GM23338 (cell line): ENCODE data around the gene AQP6. TPM values are rescaled to one million over a fixed set of nuclear protein-coding genes. Genes with fewer than 3 reads are reported as not detected.
"Not testable (repeated sequence)": the region's sequence is repeated elsewhere in the genome, so short reads cannot be mapped to it uniquely, and the experiment has no call there.

ENCODE experiments used
- ATAC-seq: fragments of 200-7000 bp; cut with Tn5 transposase; 3 replicates; pipeline ENCODE4 v1.9.1; 2020
- DNase-seq: peaks from one replicate; pipeline ENCODE4 v3.0.0-alpha.2; 2015; ENCODE audit warnings: low spot score
- H2AFZ ChIP-seq: fragments of 200-600 bp; sonication (generic); 2 replicates; pipeline ENCODE4 v1.8.0; 2016; ENCODE audit warnings: antibody characterized with exemption, mild to moderate bottlenecking, moderate library complexity
- H3F3A ChIP-seq: fragments of 200-600 bp; sonication (generic); replicated peaks from 2 replicates; pipeline ENCODE4 v1.8.0; 2017; ENCODE audit warnings: antibody characterized with exemption, mixed run types, low read depth
- H3K27ac ChIP-seq: fragments of 200-600 bp; sonication (generic); 2 replicates; pipeline ENCODE4 v1.6.1; 2016; ENCODE audit warnings: low read depth
- H3K27me3 ChIP-seq: fragments of 200-600 bp; sonication (generic); 2 replicates; pipeline ENCODE4 v1.8.0; 2016; ENCODE audit warnings: mild to moderate bottlenecking, mixed run types, moderate library complexity; ENCODE audit not compliant: insufficient read depth
- H3K36me3 ChIP-seq: fragments of 200-600 bp; sonication (generic); 2 replicates; pipeline ENCODE4 v1.8.0; 2016; ENCODE audit warnings: mild to moderate bottlenecking; ENCODE audit not compliant: insufficient read depth
- H3K4me1 ChIP-seq: fragments of 200-600 bp; sonication (generic); 2 replicates; pipeline ENCODE4 v1.8.0; 2016; ENCODE audit warnings: mild to moderate bottlenecking, moderate library complexity; ENCODE audit not compliant: insufficient read depth
- H3K4me2 ChIP-seq: fragments of 200-600 bp; sonication (generic); 2 replicates; pipeline ENCODE4 v1.7.1; 2017; ENCODE audit warnings: mixed run types
- H3K4me3 ChIP-seq: fragments of 200-600 bp; sonication (generic); 2 replicates; pipeline ENCODE4 v1.6.1; 2016; ENCODE audit warnings: mixed run types
- H3K79me2 ChIP-seq: fragments of 200-600 bp; sonication (generic); replicated peaks from 2 replicates; pipeline ENCODE4 v1.8.0; 2017; ENCODE audit warnings: mild to moderate bottlenecking; ENCODE audit not compliant: insufficient read depth
- H3K9me2 ChIP-seq: fragments of 200-600 bp; sonication (generic); 2 replicates; pipeline ENCODE4 v1.8.0; 2017; ENCODE audit not compliant: insufficient read depth
- H4K20me1 ChIP-seq: fragments of 200-600 bp; sonication (generic); replicated peaks from 2 replicates; pipeline ENCODE4 v1.8.0; 2017; ENCODE audit warnings: mild to moderate bottlenecking; ENCODE audit not compliant: insufficient read depth
- H3K27ac Mint-ChIP-seq: 2 replicates; pipeline ENCODE4 v1.8.0; 2020; ENCODE audit warnings: inconsistent platforms, mild to moderate bottlenecking, moderate library complexity, mixed read lengths
- H3K27me3 Mint-ChIP-seq: 3 replicates; pipeline ENCODE4 v1.8.0; 2022; ENCODE audit warnings: low read depth, mild to moderate bottlenecking, moderate library complexity, mixed read lengths, inconsistent platforms; ENCODE audit not compliant: insufficient read depth, poor library complexity
- H3K36me3 Mint-ChIP-seq: 3 replicates; pipeline ENCODE4 v1.8.0; 2021; ENCODE audit warnings: low read depth, mild to moderate bottlenecking, inconsistent platforms, moderate library complexity, mixed read lengths
- H3K4me1 Mint-ChIP-seq: 3 replicates; pipeline ENCODE4 v1.8.0; 2020; ENCODE audit warnings: mild to moderate bottlenecking, inconsistent platforms, mixed read lengths
- H3K4me3 Mint-ChIP-seq: 3 replicates; pipeline ENCODE4 v1.8.0; 2021; ENCODE audit warnings: moderate library complexity, mild to moderate bottlenecking, inconsistent platforms, mixed read lengths
- H3K9me3 Mint-ChIP-seq: 3 replicates; pipeline ENCODE4 v1.8.0; 2020; ENCODE audit warnings: moderate library complexity, mild to moderate bottlenecking, inconsistent platforms, mixed read lengths
- CREB1 ChIP-seq: fragments of 250-450 bp; sonication (Bioruptor Pico); IDR thresholded peaks from 2 replicates; pipeline ENCODE4 v1.5.0; 2020; ENCODE audit warnings: low read depth, mild to moderate bottlenecking, moderate library complexity
- CTCF ChIP-seq, 2 experiments: fragments of 200-600 bp in 1 of 2; sonication (generic) in 1 of 2; conservative IDR thresholded peaks; 2 replicates each; pipeline versions ENCODE4 v1.5.1 to v1.6.1; 2016 to 2017; ENCODE audit warnings: antibody characterized with exemption in 2 of 2, low read depth in 2 of 2, mild to moderate bottlenecking in 2 of 2, moderate library complexity in 1 of 2
- JUNB ChIP-seq: IDR thresholded peaks from one replicate; pipeline ENCODE4 v1.6.1; 2016; ENCODE audit warnings: antibody characterized with exemption; ENCODE audit not compliant: unreplicated experiment
- POLR2AphosphoS5 ChIP-seq: IDR thresholded peaks from 2 replicates; pipeline ENCODE4 v1.6.1; 2016; ENCODE audit warnings: antibody characterized with exemption, low read depth
- ZNF114 ChIP-seq: fragments of 250-450 bp; sonication (Bioruptor Pico); IDR thresholded peaks from 2 replicates; pipeline ENCODE4 v1.5.0; 2020; ENCODE audit warnings: mild to moderate bottlenecking, moderate library complexity
- polyA plus RNA-seq: library from polyadenylated mRNA; unstranded; fragments of >200 nt; fragmentation: Nextera tagmentation; extraction: Ambion mirVana; gene quantifications from 2 replicates; pipeline ENCODE4 v1.2.1, GENCODE V29; 2016
- total RNA-seq: library from RNA; depleted of rRNA; stranded (reverse); fragments of >200 nt; shearing (Covaris generic); gene quantifications from 2 replicates; pipeline ENCODE4 v1.2.3, GENCODE V29; 2014
- TF ChIP-seq, protein P1 (sequence below): IDR thresholded peaks from 2 replicates; pipeline ENCODE4 v1.6.1; 2016; ENCODE audit warnings: antibody characterized with exemption
- TF ChIP-seq, protein P2 (sequence below): IDR thresholded peaks from one replicate; pipeline ENCODE4 v1.6.1; 2018; ENCODE audit warnings: antibody characterized with exemption; ENCODE audit not compliant: unreplicated experiment

AQP6 gene
- total and polyA plus RNA-seq, 2 experiments from 2014 or later = 0.08 TPM; not detected in 1

- Histone ChIP-seq H3K27me3 (no peaks in the 10 kb centered on the region), H3K27ac (no peak overlapping the region), H3K4me1 (peaks cover 9% of the 10 kb centered on the region; the same call in 1 of the 2 replicates), H3F3A (no peaks in the 10 kb centered on the region; the same call in 1 of the 2 replicates), H3K79me2 (no peaks in the 10 kb centered on the region), H3K4me3 (no peak overlapping the region), H2AFZ (no peak overlapping the region), H3K36me3 (peaks cover 18% of the 10 kb centered on the region; the same call in 1 of the 2 replicates), H4K20me1 (peaks cover 4% of the 10 kb centered on the region), H3K4me2 (no peak overlapping the region), H3K9me2 (no peaks in the 10 kb centered on the region)
- H3K36me3 Mint-ChIP-seq = peaks cover 23% of the 10 kb centered on the region
- no peak for DNase-seq
- H3K27me3 Mint-ChIP-seq = no peaks in the 10 kb centered on the region
- no peak for ATAC-seq
- no peaks in the 10 kb centered on the region for H3K9me3 Mint-ChIP-seq
- no peak for TF ChIP-seq ZNF114 (CRISPR knock-in tag)
- no peak for TF ChIP-seq CREB1 (CRISPR knock-in tag)
- no peak for TF ChIP-seq JUNB
- TF ChIP-seq CTCF (conservative IDR thresholded peaks at IDR 0.05; ENCODE audit: low read depth in 2 of 2) = no peak
- TF ChIP-seq, protein P1, sequence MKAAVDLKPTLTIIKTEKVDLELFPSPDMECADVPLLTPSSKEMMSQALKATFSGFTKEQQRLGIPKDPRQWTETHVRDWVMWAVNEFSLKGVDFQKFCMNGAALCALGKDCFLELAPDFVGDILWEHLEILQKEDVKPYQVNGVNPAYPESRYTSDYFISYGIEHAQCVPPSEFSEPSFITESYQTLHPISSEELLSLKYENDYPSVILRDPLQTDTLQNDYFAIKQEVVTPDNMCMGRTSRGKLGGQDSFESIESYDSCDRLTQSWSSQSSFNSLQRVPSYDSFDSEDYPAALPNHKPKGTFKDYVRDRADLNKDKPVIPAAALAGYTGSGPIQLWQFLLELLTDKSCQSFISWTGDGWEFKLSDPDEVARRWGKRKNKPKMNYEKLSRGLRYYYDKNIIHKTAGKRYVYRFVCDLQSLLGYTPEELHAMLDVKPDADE = no peak
- no peak overlapping the region for H3K4me3 Mint-ChIP-seq
- no peak overlapping the region for H3K27ac Mint-ChIP-seq
- H3K4me1 Mint-ChIP-seq = peaks cover 22% of the 10 kb centered on the region
Measured at GRCh38 chr12:49985981-49986380, 13.2 kb downstream of the AQP6 start.

DNA sequence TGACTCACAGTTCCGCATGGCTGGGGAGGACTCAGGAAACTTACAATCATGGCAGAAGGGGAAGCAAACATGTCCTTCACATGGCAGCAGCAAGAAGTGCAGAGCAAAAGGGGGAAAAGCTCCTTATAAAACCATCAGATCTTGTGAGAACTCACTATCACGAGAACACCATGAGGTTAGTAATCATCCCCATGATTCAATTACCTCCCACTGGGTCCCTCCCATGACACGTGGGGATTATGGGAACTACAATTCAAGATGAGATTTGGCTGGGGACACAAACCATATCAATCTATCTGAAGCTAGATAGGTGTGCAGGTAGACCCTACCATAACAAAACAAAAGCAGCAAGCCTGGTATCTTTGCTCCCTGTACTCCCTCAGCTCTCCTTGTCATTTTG, 13.7 kb downstream of the AQP6 start:
- H3F3A ChIP-seq, H3K27me3 ChIP-seq, H3K9me3 Mint-ChIP-seq, H4K20me1 ChIP-seq, ATAC-seq, H3K9me2 ChIP-seq, H3K4me1 ChIP-seq, H3K79me2 ChIP-seq, H3K4me2 ChIP-seq, H3K4me3 ChIP-seq, H3K27ac Mint-ChIP-seq, DNase-seq, H3K4me3 Mint-ChIP-seq, H3K27me3 Mint-ChIP-seq, H3K27ac ChIP-seq, H2AFZ ChIP-seq: not testable (repeated sequence)
- H3K36me3 ChIP-seq = peaks cover 19% of the 10 kb centered on the region; the same call in 1 of the 2 replicates
- Mint-ChIP-seq H3K4me1 (peaks cover 22% of the 10 kb centered on the region), H3K36me3 (peaks cover 24% of the 10 kb centered on the region)

DNA sequence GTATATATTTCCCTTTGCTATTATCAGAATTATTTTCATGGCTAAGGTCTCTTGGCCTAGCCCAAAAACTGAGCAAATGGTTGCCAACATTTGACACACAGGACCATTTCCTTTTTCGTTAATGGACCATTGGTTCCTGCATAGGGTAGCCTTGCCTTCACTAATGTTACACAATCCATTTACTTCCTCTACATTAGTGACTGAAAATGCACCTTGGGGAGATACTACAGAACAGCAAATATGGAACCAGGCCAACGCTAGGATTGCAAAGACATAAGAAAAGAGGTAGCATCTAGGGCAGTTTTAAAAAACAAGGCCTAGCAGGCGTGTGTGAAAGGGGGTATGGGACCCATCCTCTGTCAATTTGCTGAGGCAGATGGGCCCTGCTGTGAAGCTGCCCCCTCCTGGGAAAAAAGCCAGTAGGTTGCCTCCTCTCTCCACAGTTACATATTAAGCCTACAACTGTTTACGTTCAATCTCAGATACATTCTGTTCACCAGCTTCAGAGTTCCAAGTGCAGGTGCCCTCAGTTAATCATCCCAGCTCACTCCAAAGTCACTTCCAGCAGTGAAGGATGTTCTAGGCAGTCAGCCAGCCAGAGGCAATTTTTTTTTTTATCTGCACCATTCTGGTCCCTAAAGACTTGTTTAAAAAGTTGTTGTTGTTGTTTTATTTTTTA, 15.0 kb downstream of the AQP6 start:
- ATAC-seq (no peak), DNase-seq (no peak)
- H3K36me3 ChIP-seq = peaks cover 31% of the 10 kb centered on the region
- H3K9me3 Mint-ChIP-seq = no peaks in the 10 kb centered on the region
- H3K27me3 ChIP-seq = no peaks in the 10 kb centered on the region
- H3F3A ChIP-seq = no peaks in the 10 kb centered on the region; the same call in 1 of the 2 replicates
- peaks cover 35% of the 10 kb centered on the region for H3K36me3 Mint-ChIP-seq
- no peak overlapping the region for H3K4me3 ChIP-seq
- H4K20me1 ChIP-seq = peaks cover 4% of the 10 kb centered on the region
- H3K4me3 Mint-ChIP-seq = no peak overlapping the region
- H3K9me2 ChIP-seq = no peaks in the 10 kb centered on the region
- H3K27ac Mint-ChIP-seq = no peak overlapping the region
- peaks cover 9% of the 10 kb centered on the region; the same call in 1 of the 2 replicates for H3K4me1 ChIP-seq
- no peaks in the 10 kb centered on the region for H3K27me3 Mint-ChIP-seq
- H2AFZ ChIP-seq = no peak overlapping the region
- H3K4me1 Mint-ChIP-seq = peaks cover 22% of the 10 kb centered on the region
- no peak overlapping the region for H3K27ac ChIP-seq
- H3K79me2 ChIP-seq = no peaks in the 10 kb centered on the region
- no peak overlapping the region for H3K4me2 ChIP-seq
- TF ChIP-seq ZNF114 (CRISPR knock-in tag) (no peak), POLR2AphosphoS5 (no peak)
- TF ChIP-seq, protein P2, sequence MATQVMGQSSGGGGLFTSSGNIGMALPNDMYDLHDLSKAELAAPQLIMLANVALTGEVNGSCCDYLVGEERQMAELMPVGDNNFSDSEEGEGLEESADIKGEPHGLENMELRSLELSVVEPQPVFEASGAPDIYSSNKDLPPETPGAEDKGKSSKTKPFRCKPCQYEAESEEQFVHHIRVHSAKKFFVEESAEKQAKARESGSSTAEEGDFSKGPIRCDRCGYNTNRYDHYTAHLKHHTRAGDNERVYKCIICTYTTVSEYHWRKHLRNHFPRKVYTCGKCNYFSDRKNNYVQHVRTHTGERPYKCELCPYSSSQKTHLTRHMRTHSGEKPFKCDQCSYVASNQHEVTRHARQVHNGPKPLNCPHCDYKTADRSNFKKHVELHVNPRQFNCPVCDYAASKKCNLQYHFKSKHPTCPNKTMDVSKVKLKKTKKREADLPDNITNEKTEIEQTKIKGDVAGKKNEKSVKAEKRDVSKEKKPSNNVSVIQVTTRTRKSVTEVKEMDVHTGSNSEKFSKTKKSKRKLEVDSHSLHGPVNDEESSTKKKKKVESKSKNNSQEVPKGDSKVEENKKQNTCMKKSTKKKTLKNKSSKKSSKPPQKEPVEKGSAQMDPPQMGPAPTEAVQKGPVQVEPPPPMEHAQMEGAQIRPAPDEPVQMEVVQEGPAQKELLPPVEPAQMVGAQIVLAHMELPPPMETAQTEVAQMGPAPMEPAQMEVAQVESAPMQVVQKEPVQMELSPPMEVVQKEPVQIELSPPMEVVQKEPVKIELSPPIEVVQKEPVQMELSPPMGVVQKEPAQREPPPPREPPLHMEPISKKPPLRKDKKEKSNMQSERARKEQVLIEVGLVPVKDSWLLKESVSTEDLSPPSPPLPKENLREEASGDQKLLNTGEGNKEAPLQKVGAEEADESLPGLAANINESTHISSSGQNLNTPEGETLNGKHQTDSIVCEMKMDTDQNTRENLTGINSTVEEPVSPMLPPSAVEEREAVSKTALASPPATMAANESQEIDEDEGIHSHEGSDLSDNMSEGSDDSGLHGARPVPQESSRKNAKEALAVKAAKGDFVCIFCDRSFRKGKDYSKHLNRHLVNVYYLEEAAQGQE = no peak
